OCI-LY7 (cell line): Measurements from ENCODE around the gene RUNDC3A.

Source experiments
- CTCF ChIP-seq: fragments of 200-600 bp; sonication (generic); conservative IDR thresholded peaks from 2 replicates; pipeline ENCODE4 v1.5.1; 2014; ENCODE audit warnings: mild to moderate bottlenecking, antibody characterized with exemption, low read length, moderate library complexity, mixed read lengths
- EZH2phosphoT487 ChIP-seq: fragments of 200-600 bp; sonication (generic); IDR thresholded peaks from 2 replicates; pipeline ENCODE4 v1.6.1; 2018; ENCODE audit warnings: low read depth, borderline replicate concordance, mild to moderate bottlenecking, mixed run types, antibody characterized with exemption, low read length, moderate library complexity, mixed read lengths

GRCh38 chr17:44272321-44272951 lies 36.0 kb upstream of the RUNDC3A start:
- TF ChIP-seq CTCF (no peak), EZH2phosphoT487 (no peak)
